AG04450 (cell line): ENCODE data around the gene GRAP2. TPM values are rescaled to one million over a fixed set of nuclear protein-coding genes. Genes with fewer than 3 reads are reported as not detected.
A peak's percentile ranks its signal among the peaks of the same experiment; 100 is the strongest.

Experiments used
- CTCF ChIA-PET: fragments of 300-600, 350-600 bp; formaldehyde crosslinking; extraction: SDS; loops from one replicate; lab custom pipeline; 2022; ENCODE audit warnings: antibody characterized with exemption, inconsistent platforms; lab: Charles Lee
- POLR2A ChIA-PET: fragments of 350-600 bp; formaldehyde crosslinking; extraction: SDS; loops from one replicate; lab custom pipeline; 2021; ENCODE audit warnings: antibody characterized with exemption, inconsistent platforms; lab: Yijun Ruan, JAX
- DNase-seq: peaks from one replicate; pipeline ENCODE4 v3.0.0-alpha.2; 2011; ENCODE audit warnings: low read depth, low spot score
- H3K27ac ChIP-seq: one replicate; pipeline ENCODE4 v1.5.1; 2012; ENCODE audit warnings: low read depth, low read length, control low read depth
- H3K27me3 ChIP-seq: one replicate; pipeline ENCODE4 v1.6.0; 2012; ENCODE audit warnings: low read length; ENCODE audit not compliant: control insufficient read depth, insufficient read depth
- H3K4me3 ChIP-seq: 2 replicates; pipeline ENCODE4 v1.5.1; 2011; ENCODE audit warnings: mild to moderate bottlenecking, low read depth, low read length, control low read depth
- H3K9me3 ChIP-seq: 2 replicates; pipeline ENCODE4 v1.5.1; 2012; ENCODE audit warnings: low read length; ENCODE audit not compliant: control insufficient read depth, insufficient read depth
- CTCF ChIP-seq: IDR thresholded peaks from 2 replicates; pipeline ENCODE4 v1.5.1; 2011; ENCODE audit warnings: low read depth, low read length, control low read depth, inconsistent platforms
- polyA plus RNA-seq: library from polyadenylated mRNA; depleted of rRNA; stranded (reverse); fragments of >200 nt; gene quantifications from 2 replicates; pipeline ENCODE4 v1.2.3, GENCODE V29; 2011

Gene GRAP2
- polyA plus RNA-seq, 1 experiment: not detected

GRCh38 chr22:39942439-39943230, 41.8 kb downstream of the GRAP2 start:
- no peaks in the 10 kb centered on the region for H3K9me3 ChIP-seq
- DNase-seq: no peak
- ChIA-PET POLR2A (no interaction called here), CTCF (interaction anchor here (0.6 to 1.7 kb wide), 2 partner anchors 11 to 406 kb away, joined by 3 to 6 read pairs; no protein-coding TSS in a partner anchor)
- no peak overlapping the region for H3K27ac ChIP-seq
- TF ChIP-seq CTCF: no peak
- peaks cover 20% of the 10 kb centered on the region for H3K27me3 ChIP-seq
- H3K4me3 ChIP-seq: no peak overlapping the region

- DNase-seq: no peak
- POLR2A ChIA-PET: no interaction called here
- Histone ChIP-seq H3K27ac (no peak overlapping the region), H3K4me3 (no peak overlapping the region), H3K9me3 (no peaks in the 10 kb centered on the region), H3K27me3 (peaks cover 15% of the 10 kb centered on the region)
- CTCF ChIA-PET: interaction anchor here (1.7 kb wide), 1 partner anchor 10 kb away, joined by 6 read pairs; no protein-coding TSS in a partner anchor
- 0 out of 2 replicates have a peak, but pooled peaks have one; percentile 0 for TF ChIP-seq CTCF
These were observed 42.5 kb downstream of the GRAP2 start for GRCh38 chr22:39943337-39943736.

GRCh38 chr22:39943953-39944872, 43.3 kb downstream of the GRAP2 start:
- peaks cover 9% of the 10 kb centered on the region for H3K27me3 ChIP-seq
- no peak for TF ChIP-seq CTCF
- DNase-seq: no peak
- no peak overlapping the region for H3K27ac ChIP-seq
- no peaks in the 10 kb centered on the region for H3K9me3 ChIP-seq
- ChIA-PET CTCF (no interaction called here), POLR2A (no interaction called here)
- no peak overlapping the region for H3K4me3 ChIP-seq

GRCh38 chr22:39946126-39946502, 45.2 kb downstream of the GRAP2 start:
- H3K27me3 ChIP-seq: peaks cover 12% of the 10 kb centered on the region
- no peaks in the 10 kb centered on the region for H3K9me3 ChIP-seq
- POLR2A ChIA-PET: no interaction called here
- H3K4me3 ChIP-seq: no peak overlapping the region
- TF ChIP-seq CTCF: no peak
- DNase-seq: no peak
- no peak overlapping the region for H3K27ac ChIP-seq
- CTCF ChIA-PET: interaction anchor here (0.7 kb wide), 1 partner anchor 13 kb away, joined by 3 read pairs; no protein-coding TSS in a partner anchor
